ENCODE data around the gene LRRFIP1.
A peak's percentile ranks its signal among the peaks of the same experiment; 100 is the strongest.

LRRFIP1 gene

GRCh38 chr2:237724811-237725478, 97.6 kb downstream of the LRRFIP1 start:
- Mint-ChIP-seq H3K36me3 (ENCODE audit: low read depth) (peaks cover 12% of the 10 kb centered on the region), H3K4me1 (peaks cover 72% of the 10 kb centered on the region), H3K4me3 (no peak overlapping the region), H3K9me3 (no peaks in the 10 kb centered on the region), H3K27ac (peak overlapping the region; percentile 38 to 68 (median 68)), H3K27me3 (ENCODE audit: low read depth) (no peaks in the 10 kb centered on the region)
- TF ChIP-seq CTCF (IDR thresholded peaks at IDR 0.05; ENCODE audit: unreplicated experiment in 3 of 3): no peak

- Mint-ChIP-seq H3K9me3 (no peaks in the 10 kb centered on the region), H3K4me1 (peaks cover 73% of the 10 kb centered on the region), H3K27me3 (ENCODE audit: low read depth) (no peaks in the 10 kb centered on the region), H3K4me3 (no peak overlapping the region), H3K27ac (peak overlapping the region; percentile 37 to 79 (median 68)), H3K36me3 (ENCODE audit: low read depth) (peaks cover 12% of the 10 kb centered on the region)
- no peak for TF ChIP-seq CTCF (IDR thresholded peaks at IDR 0.05; ENCODE audit: unreplicated experiment in 3 of 3)
Observed at GRCh38 chr2:237725661-237726060, 98.3 kb downstream of the LRRFIP1 start.

- H3K27ac Mint-ChIP-seq: peak overlapping the region; percentile 79 to 91 (median 88)
- TF ChIP-seq CTCF (IDR thresholded peaks at IDR 0.05; ENCODE audit: unreplicated experiment in 3 of 3): no peak
- peaks cover 12% of the 10 kb centered on the region for H3K36me3 Mint-ChIP-seq (ENCODE audit: low read depth)
- H3K27me3 Mint-ChIP-seq (ENCODE audit: low read depth): no peaks in the 10 kb centered on the region
- H3K4me1 Mint-ChIP-seq: peaks cover 71% of the 10 kb centered on the region
- peak overlapping the region; percentile 25 to 61 (median 45) for H3K4me3 Mint-ChIP-seq
- H3K9me3 Mint-ChIP-seq: no peaks in the 10 kb centered on the region
Observed at GRCh38 chr2:237726401-237726830, 99.0 kb downstream of the LRRFIP1 start.

- H3K9me3 Mint-ChIP-seq: no peaks in the 10 kb centered on the region
- no peak overlapping the region for H3K4me3 Mint-ChIP-seq
- H3K27me3 Mint-ChIP-seq (ENCODE audit: low read depth): no peaks in the 10 kb centered on the region
- peak overlapping the region in 1 of 3 experiments; percentile 57 for H3K27ac Mint-ChIP-seq
- peaks cover 8% of the 10 kb centered on the region for H3K36me3 Mint-ChIP-seq (ENCODE audit: low read depth)
- TF ChIP-seq CTCF (IDR thresholded peaks at IDR 0.05; ENCODE audit: unreplicated experiment in 3 of 3): no peak
- H3K4me1 Mint-ChIP-seq: peaks cover 68% of the 10 kb centered on the region
Observed at GRCh38 chr2:237727363-237727762, 100.0 kb downstream of the LRRFIP1 start.

GRCh38 chr2:237729681-237730475, 102.5 kb downstream of the LRRFIP1 start:
- Mint-ChIP-seq H3K4me1 (peaks cover 59% of the 10 kb centered on the region), H3K9me3 (no peaks in the 10 kb centered on the region), H3K36me3 (ENCODE audit: low read depth) (peaks cover 9% of the 10 kb centered on the region), H3K27me3 (ENCODE audit: low read depth) (no peaks in the 10 kb centered on the region), H3K4me3 (no peak overlapping the region), H3K27ac (no peak overlapping the region)
- no peak for TF ChIP-seq CTCF (IDR thresholded peaks at IDR 0.05; ENCODE audit: unreplicated experiment in 3 of 3)
